HepG2 (cell line): Measurements from ENCODE around the gene STIP1. TPM values are rescaled to one million over a fixed set of nuclear protein-coding genes. Genes with fewer than 3 reads are reported as not detected.

Experiments used
- AHR ChIP-seq: IDR thresholded peaks from 2 replicates; pipeline ENCODE4 v1.6.1; 2018; ENCODE audit warnings: missing genetic modification reagents, missing compliant biosample characterization
- IKZF4 ChIP-seq: sonication (generic); formaldehyde crosslinking; IDR thresholded peaks from 2 replicates; pipeline ENCODE4 v1.5.1; 2020; ENCODE audit warnings: borderline replicate concordance, mild to moderate bottlenecking, low read depth, missing genetic modification reagents; ENCODE audit errors: not compliant biosample characterization
- JUNB ChIP-seq: sonication (generic); formaldehyde crosslinking; IDR thresholded peaks from 2 replicates; pipeline ENCODE4 v1.8.0; 2022; ENCODE audit warnings: missing genetic modification reagents, mild to moderate bottlenecking, borderline replicate concordance
- NBN ChIP-seq: fragments of 450-650 bp; conservative IDR thresholded peaks from 2 replicates; pipeline ENCODE4 v1.6.1; 2017
- SMAD3 ChIP-seq: sonication (generic); formaldehyde crosslinking; IDR thresholded peaks from 2 replicates; pipeline ENCODE4 v1.4.0; 2020; ENCODE audit warnings: missing genetic modification reagents
- TAF15 ChIP-seq: fragments of 200-400 bp; formaldehyde crosslinking; IDR thresholded peaks from one replicate; pipeline ENCODE4 v1.6.1; 2018; ENCODE audit warnings: mild to moderate bottlenecking, low read depth, low read length; ENCODE audit not compliant: poor library complexity, severe bottlenecking
- TCF12 ChIP-seq, 2 experiments: fragments of 450-650 bp in 1 of 2; sonication (generic) in 1 of 2; formaldehyde crosslinking in 1 of 2; IDR thresholded peaks; 2 replicates each; pipeline versions ENCODE4 v1.6.1 to v1.8.0; 2017 to 2022; ENCODE audit warnings: antibody characterized with exemption in 1 of 2, mild to moderate bottlenecking in 1 of 2, missing genetic modification reagents in 1 of 2, moderate library complexity in 1 of 2
- YEATS2 ChIP-seq: sonication (generic); formaldehyde crosslinking; IDR thresholded peaks from 2 replicates; pipeline ENCODE4 v1.4.0; 2020; ENCODE audit warnings: missing genetic modification reagents, borderline replicate concordance
- ZNF772 ChIP-seq: sonication (generic); formaldehyde crosslinking; IDR thresholded peaks from 2 replicates; pipeline ENCODE4 v1.5.0; 2020; ENCODE audit warnings: mild to moderate bottlenecking, missing genetic modification reagents
- ZNF777 ChIP-seq: sonication (generic); formaldehyde crosslinking; IDR thresholded peaks from 2 replicates; pipeline ENCODE4 v1.4.0; 2020; ENCODE audit warnings: missing genetic modification reagents
- polyA plus RNA-seq, 8 experiments: library from polyadenylated mRNA; depleted of rRNA in 3 of 8; stranded (reverse) in 7 of 8; unstranded in 1 of 8; fragments of >200 nt; fragmentation: Illumina TruSeq in 4 of 8; extraction: Trizol in 4 of 8; gene quantifications; 2 replicates each; pipeline versions ENCODE4 v1.2.1 to v1.2.3, GENCODE V29; 2011 to 2016; ENCODE audit warnings: low read depth in 4 of 8, missing spikeins in 1 of 8, mixed read lengths in 1 of 8; ENCODE audit not compliant: insufficient read depth in 1 of 8
- total RNA-seq, 5 experiments: library from RNA; depleted of rRNA; stranded (reverse); fragments of >200 nt; fragmentation: Illumina TruSeq; extraction: Trizol; gene quantifications; 2 replicates each; pipeline ENCODE4 v1.2.3, GENCODE V29; 2016; ENCODE audit warnings: low read depth in 1 of 5
- TF ChIP-seq, protein P1 (sequence below): sonication (generic); formaldehyde crosslinking; IDR thresholded peaks from 2 replicates; pipeline ENCODE4 v1.4.0; 2020; ENCODE audit warnings: mild to moderate bottlenecking, missing genetic modification reagents, borderline replicate concordance
- TF ChIP-seq, protein P2 (sequence below): sonication (generic); formaldehyde crosslinking; IDR thresholded peaks from 2 replicates; pipeline ENCODE4 v1.5.0; 2020; ENCODE audit warnings: mild to moderate bottlenecking, missing genetic modification reagents, borderline replicate concordance
- TF ChIP-seq, protein P3 (sequence below): sonication (generic); formaldehyde crosslinking; IDR thresholded peaks from 2 replicates; pipeline ENCODE4 v1.4.0; 2020; ENCODE audit warnings: missing genetic modification reagents
- TF ChIP-seq, protein P4 (sequence below): sonication (generic); formaldehyde crosslinking; IDR thresholded peaks from 2 replicates; pipeline ENCODE4 v1.9.0; 2021; ENCODE audit warnings: missing genetic modification reagents, borderline replicate concordance
- TF ChIP-seq, protein P5 (sequence below): sonication (generic); formaldehyde crosslinking; IDR thresholded peaks from 2 replicates; pipeline ENCODE4 v1.9.0; 2022; ENCODE audit warnings: missing genetic modification reagents, mild to moderate bottlenecking, borderline replicate concordance

Gene STIP1
- total and polyA plus RNA-seq, 2 of the 13 experiments (the other 11 are each of a cell fraction or from before 2014, with no cell fraction given), result 81.1 to 217 TPM

DNA sequence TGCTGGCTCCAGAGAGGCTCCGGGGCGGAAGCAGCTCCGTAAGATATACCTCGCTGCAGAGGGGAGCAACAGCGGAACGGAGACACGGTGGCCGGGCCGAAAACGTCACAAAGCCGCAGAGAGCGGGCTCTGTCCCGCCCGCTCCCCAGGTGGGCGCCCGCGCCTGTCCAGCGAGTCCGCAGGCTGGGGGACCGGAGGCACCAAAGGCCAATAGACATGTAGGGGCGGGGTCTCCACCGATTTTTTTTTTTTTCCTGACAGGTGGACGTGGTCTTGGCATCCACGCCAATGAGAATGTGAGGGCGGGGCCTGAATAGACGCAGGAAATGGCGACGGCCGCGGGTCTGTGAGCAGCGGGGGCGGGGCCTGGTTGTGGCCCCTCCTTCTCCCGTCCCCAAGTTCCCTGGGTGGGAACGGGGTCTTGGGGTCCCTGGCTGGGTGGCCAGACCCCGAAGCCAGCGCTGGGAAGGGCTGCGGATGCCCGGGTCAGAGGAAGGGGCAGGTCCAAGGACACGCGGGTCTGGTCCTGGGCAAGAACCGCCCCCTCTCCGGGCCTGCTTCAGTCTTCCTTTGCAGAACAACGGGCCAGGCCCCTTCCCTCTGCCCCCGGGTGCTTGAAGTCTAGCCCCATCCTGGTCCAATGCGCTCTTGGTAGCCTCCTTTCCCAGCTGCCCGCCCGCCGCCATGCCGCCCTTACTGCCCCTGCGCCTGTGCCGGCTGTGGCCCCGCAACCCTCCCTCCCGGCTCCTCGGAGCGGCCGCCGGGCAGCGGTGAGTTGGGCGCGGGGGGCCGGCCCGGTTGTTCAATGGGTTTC lies 44.4 kb downstream of the STIP1 start, which contains the start of gene DNAJC4 (continued):
- TF ChIP-seq, protein P1, sequence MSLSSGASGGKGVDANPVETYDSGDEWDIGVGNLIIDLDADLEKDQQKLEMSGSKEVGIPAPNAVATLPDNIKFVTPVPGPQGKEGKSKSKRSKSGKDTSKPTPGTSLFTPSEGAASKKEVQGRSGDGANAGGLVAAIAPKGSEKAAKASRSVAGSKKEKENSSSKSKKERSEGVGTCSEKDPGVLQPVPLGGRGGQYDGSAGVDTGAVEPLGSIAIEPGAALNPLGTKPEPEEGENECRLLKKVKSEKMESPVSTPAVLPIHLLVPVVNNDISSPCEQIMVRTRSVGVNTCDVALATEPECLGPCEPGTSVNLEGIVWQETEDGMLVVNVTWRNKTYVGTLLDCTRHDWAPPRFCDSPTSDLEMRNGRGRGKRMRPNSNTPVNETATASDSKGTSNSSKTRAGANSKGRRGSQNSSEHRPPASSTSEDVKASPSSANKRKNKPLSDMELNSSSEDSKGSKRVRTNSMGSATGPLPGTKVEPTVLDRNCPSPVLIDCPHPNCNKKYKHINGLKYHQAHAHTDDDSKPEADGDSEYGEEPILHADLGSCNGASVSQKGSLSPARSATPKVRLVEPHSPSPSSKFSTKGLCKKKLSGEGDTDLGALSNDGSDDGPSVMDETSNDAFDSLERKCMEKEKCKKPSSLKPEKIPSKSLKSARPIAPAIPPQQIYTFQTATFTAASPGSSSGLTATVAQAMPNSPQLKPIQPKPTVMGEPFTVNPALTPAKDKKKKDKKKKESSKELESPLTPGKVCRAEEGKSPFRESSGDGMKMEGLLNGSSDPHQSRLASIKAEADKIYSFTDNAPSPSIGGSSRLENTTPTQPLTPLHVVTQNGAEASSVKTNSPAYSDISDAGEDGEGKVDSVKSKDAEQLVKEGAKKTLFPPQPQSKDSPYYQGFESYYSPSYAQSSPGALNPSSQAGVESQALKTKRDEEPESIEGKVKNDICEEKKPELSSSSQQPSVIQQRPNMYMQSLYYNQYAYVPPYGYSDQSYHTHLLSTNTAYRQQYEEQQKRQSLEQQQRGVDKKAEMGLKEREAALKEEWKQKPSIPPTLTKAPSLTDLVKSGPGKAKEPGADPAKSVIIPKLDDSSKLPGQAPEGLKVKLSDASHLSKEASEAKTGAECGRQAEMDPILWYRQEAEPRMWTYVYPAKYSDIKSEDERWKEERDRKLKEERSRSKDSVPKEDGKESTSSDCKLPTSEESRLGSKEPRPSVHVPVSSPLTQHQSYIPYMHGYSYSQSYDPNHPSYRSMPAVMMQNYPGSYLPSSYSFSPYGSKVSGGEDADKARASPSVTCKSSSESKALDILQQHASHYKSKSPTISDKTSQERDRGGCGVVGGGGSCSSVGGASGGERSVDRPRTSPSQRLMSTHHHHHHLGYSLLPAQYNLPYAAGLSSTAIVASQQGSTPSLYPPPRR (CRISPR knock-in tag), result no peak
- TF ChIP-seq, protein P2, sequence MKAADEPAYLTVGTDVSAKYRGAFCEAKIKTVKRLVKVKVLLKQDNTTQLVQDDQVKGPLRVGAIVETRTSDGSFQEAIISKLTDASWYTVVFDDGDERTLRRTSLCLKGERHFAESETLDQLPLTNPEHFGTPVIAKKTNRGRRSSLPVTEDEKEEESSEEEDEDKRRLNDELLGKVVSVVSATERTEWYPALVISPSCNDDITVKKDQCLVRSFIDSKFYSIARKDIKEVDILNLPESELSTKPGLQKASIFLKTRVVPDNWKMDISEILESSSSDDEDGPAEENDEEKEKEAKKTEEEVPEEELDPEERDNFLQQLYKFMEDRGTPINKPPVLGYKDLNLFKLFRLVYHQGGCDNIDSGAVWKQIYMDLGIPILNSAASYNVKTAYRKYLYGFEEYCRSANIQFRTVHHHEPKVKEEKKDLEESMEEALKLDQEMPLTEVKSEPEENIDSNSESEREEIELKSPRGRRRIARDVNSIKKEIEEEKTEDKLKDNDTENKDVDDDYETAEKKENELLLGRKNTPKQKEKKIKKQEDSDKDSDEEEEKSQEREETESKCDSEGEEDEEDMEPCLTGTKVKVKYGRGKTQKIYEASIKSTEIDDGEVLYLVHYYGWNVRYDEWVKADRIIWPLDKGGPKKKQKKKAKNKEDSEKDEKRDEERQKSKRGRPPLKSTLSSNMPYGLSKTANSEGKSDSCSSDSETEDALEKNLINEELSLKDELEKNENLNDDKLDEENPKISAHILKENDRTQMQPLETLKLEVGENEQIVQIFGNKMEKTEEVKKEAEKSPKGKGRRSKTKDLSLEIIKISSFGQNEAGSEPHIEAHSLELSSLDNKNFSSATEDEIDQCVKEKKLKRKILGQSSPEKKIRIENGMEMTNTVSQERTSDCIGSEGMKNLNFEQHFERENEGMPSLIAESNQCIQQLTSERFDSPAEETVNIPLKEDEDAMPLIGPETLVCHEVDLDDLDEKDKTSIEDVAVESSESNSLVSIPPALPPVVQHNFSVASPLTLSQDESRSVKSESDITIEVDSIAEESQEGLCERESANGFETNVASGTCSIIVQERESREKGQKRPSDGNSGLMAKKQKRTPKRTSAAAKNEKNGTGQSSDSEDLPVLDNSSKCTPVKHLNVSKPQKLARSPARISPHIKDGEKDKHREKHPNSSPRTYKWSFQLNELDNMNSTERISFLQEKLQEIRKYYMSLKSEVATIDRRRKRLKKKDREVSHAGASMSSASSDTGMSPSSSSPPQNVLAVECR (CRISPR knock-in tag), result peak; percentile 64
- TF ChIP-seq, protein P3, sequence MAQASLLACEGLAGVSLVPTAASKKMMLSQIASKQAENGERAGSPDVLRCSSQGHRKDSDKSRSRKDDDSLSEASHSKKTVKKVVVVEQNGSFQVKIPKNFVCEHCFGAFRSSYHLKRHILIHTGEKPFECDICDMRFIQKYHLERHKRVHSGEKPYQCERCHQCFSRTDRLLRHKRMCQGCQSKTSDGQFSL, result no peak
- TF ChIP-seq TAF15, result no peak
- TF ChIP-seq ZNF772, result peak; percentile 81; the same call in 1 of the 2 replicates
- no peak for TF ChIP-seq TCF12 (IDR thresholded peaks at IDR 0.05)
- peak; percentile 10; the same call in 1 of the 2 replicates for TF ChIP-seq TCF12 (CRISPR knock-in tag; IDR thresholded peaks at IDR 0.05)
- peak; percentile 21; the same call in 1 of the 2 replicates for TF ChIP-seq YEATS2 (CRISPR knock-in tag)
- TF ChIP-seq JUNB (CRISPR knock-in tag), result no peak
- no peak for TF ChIP-seq IKZF4 (CRISPR knock-in tag)
- 0 out of 2 replicates have a peak, but pooled peaks have one; percentile 25 for TF ChIP-seq SMAD3
- TF ChIP-seq, protein P4, sequence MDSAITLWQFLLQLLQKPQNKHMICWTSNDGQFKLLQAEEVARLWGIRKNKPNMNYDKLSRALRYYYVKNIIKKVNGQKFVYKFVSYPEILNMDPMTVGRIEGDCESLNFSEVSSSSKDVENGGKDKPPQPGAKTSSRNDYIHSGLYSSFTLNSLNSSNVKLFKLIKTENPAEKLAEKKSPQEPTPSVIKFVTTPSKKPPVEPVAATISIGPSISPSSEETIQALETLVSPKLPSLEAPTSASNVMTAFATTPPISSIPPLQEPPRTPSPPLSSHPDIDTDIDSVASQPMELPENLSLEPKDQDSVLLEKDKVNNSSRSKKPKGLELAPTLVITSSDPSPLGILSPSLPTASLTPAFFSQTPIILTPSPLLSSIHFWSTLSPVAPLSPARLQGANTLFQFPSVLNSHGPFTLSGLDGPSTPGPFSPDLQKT (CRISPR knock-in tag), result no peak
- TF ChIP-seq ZNF777, result no peak
- TF ChIP-seq NBN, result no peak
- no peak for TF ChIP-seq AHR (CRISPR knock-in tag)
- TF ChIP-seq, protein P5, sequence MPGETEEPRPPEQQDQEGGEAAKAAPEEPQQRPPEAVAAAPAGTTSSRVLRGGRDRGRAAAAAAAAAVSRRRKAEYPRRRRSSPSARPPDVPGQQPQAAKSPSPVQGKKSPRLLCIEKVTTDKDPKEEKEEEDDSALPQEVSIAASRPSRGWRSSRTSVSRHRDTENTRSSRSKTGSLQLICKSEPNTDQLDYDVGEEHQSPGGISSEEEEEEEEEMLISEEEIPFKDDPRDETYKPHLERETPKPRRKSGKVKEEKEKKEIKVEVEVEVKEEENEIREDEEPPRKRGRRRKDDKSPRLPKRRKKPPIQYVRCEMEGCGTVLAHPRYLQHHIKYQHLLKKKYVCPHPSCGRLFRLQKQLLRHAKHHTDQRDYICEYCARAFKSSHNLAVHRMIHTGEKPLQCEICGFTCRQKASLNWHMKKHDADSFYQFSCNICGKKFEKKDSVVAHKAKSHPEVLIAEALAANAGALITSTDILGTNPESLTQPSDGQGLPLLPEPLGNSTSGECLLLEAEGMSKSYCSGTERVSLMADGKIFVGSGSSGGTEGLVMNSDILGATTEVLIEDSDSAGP, result peak; percentile 51; the same call in 1 of the 2 replicates
